KOPT-K1 (cell line): ENCODE measurements around the gene ITGA5.

Experiments used
- H3K27ac ChIP-seq: fragments of 200-600 bp; sonication (generic); 2 replicates; pipeline ENCODE4 v1.5.1; 2016; ENCODE audit warnings: antibody characterized with exemption, mild to moderate bottlenecking, low read depth, low read length; ENCODE audit not compliant: poor library complexity, severe bottlenecking
- H3K36me3 ChIP-seq: fragments of 200-600 bp; sonication (generic); 2 replicates; pipeline ENCODE4 v1.5.1; 2017; ENCODE audit warnings: antibody characterized with exemption, mild to moderate bottlenecking, low read length, moderate library complexity; ENCODE audit not compliant: insufficient read depth
- H3K9me3 ChIP-seq: fragments of 200-600 bp; sonication (generic); 2 replicates; pipeline ENCODE4 v1.5.1; 2017; ENCODE audit warnings: antibody characterized with exemption, low read length, mild to moderate bottlenecking; ENCODE audit not compliant: insufficient read depth, poor library complexity, severe bottlenecking

The ITGA5 gene

DNA sequence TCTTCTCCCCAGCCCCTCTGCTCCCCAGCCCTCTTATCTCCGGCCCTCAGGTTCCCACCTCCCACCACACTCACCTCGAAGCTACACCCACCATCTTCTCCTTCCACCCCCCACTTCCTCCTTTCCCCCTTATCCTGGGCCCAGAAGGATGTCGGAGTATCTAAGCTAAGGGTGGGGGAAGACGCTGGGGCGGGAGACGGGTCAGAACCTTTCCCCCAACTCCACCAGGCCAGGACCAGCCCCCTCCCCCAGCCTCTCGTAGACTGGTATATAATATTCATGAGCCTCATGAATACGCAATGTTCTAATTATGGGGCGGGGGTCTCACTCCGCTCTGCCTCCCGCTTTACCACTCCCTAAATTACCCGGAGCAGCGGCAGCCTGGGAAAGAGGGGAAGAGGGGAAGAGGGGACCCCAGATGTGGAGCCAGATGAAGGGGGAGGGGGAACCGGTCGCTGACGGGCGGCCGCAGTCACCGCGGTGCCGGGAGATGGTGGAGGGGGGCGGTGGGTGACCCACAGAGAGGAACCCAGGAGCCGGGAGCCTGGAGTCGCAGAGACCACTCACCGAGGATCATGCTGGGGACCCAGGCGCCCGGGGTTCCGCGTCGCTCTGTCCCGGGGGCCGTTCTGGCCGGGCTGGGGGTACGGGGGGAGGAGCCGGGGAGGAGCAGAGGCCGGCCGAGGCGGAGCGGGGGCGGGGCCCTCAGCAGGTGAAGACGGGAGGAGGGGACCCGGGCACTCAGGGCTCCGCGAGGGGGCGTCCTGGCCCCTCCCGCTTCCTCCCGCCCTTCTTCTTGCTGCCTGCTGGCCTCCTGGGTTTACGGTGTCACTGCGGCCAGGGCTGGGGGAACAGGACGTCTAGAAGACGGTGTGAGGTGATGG, 28.2 kb downstream of the ITGA5 start:
- H3K36me3 ChIP-seq: peaks cover 21% of the 10 kb centered on the region
- H3K9me3 ChIP-seq: no peaks in the 10 kb centered on the region
- no peak overlapping the region for H3K27ac ChIP-seq

DNA sequence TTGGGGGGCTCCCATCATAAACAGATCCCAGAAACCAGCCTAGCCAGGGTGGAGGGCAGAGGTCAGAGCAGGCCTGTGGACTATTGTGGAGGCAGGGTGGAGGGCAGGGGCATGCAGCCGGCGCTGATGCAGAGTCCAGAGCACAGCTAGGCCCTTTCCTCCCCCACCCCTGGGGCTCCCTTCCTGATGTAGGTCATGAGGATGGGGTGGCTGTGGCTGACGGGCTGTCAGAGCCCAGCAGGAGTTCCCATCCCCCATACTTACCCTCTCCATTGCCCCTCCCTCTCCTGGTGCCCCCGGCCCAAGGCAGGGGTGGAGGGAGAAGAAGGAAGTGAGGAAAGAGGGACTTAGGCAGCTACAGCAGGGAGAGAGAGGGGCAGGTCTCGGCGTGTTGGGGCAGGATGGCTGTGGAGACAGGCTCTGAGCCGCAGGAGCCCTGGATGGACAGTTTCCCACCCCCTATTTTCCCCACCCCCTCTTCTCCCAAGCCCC, 28.8 kb downstream of the ITGA5 start:
- Histone ChIP-seq H3K36me3 (peaks cover 14% of the 10 kb centered on the region), H3K27ac (no peak overlapping the region), H3K9me3 (no peaks in the 10 kb centered on the region)

DNA sequence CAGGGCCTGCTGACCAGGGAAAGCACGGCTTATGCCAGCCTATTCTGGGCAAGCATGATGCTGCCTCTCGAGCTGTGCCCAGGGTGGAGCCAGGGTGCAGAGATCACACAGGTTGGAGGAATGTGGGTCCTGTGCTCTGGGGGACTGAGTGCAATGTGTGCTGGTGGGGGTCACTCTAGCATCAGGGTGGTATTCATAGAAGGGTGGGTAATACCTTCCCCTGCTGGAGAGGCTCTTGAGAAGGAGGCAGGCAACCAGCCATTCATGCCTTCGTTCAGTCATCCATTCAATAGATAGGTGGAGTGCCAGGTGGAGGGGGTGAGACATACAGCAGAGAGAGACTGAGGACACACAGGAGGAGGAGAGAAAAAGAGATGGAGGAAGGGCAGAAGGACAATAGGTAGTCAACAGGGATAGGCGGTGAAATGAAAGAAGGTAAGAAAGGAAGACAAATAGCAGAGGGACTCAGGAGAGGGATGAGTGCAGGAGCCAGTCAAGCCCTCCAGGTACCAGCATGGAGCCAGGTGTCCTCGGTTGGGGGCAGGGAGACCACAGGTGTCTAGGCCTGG, 29.4 kb downstream of the ITGA5 start:
- Histone ChIP-seq H3K36me3 (peaks cover 9% of the 10 kb centered on the region), H3K9me3 (no peaks in the 10 kb centered on the region), H3K27ac (no peak overlapping the region)

DNA sequence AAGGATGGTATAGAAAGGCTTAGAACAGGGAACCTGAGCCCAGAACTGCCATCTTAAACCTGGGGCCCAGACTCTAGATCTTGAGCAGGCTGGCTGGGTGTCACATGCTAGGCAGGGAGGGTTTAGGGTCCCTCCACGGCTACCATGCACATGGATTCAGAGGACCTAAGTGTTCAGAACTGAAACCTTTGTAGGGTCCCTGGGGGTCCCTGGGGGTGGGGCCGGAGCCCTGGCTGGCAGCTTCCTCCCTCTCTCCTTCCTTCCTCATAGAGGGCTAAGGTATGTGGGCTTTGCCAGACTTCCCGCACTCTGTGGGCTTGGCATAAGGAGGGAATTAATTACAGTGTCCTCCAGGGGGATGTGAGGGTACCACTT, 29.9 kb downstream of the ITGA5 start:
- Histone ChIP-seq H3K9me3 (no peaks in the 10 kb centered on the region), H3K36me3 (peaks cover 3% of the 10 kb centered on the region; the same call in 1 of the 2 replicates), H3K27ac (no peak overlapping the region)

DNA sequence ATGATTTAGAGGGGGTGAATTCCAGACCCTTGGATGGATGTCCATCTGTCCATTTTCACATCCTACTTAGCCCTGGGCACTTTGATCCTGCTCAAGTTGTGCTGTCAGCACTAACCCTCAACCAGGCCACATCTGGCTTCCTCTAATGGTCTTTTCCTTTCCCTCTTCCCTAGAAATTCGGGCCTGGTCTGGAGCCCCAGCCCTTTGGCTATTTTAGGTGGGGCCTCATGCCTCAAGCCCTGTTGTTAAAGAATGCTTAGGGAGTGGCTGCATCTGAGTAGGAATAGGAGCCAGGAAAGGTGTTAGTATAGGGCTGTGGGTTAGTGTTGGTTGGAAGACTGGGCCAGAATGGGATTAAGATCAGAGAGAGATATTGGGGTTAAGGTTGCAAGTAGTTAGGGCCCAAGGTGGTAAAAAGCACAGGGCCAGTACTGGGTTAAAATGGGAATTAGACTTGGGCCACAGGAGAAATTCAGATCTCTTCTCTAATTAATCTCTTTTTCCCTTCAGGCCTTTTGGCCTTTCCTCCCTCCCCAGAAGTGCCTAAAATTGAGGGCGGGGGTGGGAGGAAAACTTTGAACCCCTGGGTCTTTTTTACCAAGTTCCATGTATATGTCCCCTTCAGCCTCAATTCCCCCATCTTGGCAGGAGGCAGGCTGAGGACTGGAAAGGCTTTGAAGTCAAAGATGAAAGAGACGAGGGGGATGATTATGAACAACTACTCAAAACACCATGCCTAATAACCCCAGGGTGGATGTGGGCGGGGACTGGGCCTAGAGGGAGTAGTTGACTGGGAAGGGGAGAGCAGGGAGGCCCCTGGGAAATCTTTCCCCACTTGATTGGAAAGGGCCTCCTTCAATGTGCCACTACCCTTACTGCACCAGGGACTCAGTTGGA, 30.6 kb downstream of the ITGA5 start:
- Histone ChIP-seq H3K9me3 (no peaks in the 10 kb centered on the region), H3K36me3 (no peaks in the 10 kb centered on the region), H3K27ac (no peak overlapping the region)

DNA sequence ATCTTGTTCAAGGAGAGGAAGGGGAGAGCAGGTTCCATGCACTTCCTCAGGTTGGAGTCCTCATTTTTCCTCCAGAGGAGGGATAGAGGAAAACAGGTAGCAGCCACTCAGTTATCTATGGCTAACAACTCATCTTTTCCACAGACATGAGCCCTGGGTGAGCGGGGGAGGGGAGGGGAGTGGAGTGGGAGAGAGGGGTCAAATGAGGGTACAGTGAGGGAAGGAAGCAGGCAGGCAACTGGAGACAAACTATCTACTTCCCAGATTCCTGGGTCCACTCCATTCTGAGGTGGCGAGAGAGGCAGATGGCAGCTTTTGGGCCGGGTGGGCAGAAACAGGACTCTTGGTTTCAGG, 32.0 kb downstream of the ITGA5 start:
- Histone ChIP-seq H3K27ac (no peak overlapping the region), H3K36me3 (no peaks in the 10 kb centered on the region)

DNA sequence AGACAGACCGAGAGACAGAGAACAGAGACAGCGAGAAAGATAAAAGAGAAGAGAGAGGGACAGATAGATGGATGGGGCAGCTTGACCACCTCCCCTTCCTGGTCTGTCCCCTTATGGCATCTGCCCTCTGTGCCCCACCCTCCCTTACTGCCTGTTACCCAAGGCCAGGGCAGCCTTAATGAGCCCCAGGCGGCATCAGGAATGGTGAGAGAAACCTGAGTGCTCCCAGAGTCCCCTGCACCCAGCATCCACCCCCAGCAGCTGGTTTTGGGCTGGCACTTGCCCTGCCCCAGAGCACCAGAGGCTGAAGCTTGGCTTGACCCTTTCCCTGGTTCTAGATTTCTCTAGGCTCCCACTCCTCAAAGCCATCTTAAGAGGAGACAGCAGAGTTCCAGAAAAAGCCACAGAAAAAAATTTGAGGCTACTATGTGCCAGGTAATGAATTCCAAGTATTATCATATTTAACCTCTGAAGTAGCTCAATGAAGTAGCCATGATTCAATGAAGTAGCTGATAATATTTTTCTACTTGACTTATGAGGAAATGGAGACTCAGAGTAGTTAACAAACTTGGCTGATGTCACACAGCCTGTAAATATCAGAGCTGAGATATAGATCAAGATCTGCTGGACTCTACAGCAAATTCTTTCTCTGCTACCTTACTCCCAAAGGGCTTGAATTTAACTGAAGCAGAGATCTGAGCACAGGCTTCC, 32.5 kb downstream of the ITGA5 start:
- Histone ChIP-seq H3K9me3 (no peaks in the 10 kb centered on the region), H3K27ac (no peak overlapping the region), H3K36me3 (no peaks in the 10 kb centered on the region)

More for the DNA sequence above, 32.0 kb downstream of the ITGA5 start:
- no peaks in the 10 kb centered on the region for H3K9me3 ChIP-seq

DNA sequence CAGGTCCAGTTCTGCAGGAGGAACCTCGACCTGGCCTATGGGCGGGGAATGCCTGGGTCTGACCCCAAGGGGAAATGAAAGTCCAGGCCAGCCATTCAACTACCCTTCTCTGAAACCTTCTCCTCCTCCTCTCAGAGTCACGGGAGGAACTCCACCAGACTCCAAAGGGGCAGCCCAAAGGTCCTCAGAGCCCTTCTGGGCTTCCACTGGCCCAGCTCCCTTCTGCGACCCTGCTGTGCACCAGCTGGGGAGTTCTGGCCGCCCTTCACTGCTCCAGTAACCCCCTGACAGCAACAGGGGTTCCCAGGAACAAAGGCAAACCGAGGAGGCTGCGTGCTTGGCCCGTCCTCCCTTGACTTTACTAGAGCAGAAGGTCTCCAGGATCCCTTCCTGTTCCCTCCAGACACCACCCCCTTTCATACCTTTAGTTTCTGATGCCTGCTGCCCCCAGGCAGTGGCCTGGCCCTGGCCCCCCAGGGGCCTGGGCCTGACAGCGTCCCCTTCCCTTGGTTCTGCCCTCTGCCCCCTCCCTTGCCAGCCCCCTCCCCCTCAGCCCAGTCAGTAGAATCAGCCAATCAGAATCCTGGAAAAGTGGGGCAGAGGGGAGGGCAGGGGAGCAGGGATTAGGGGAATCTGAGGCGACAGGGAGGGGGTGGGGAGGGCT, 33.7 kb downstream of the ITGA5 start:
- H3K27ac ChIP-seq: no peak overlapping the region
- H3K9me3 ChIP-seq: no peaks in the 10 kb centered on the region
- H3K36me3 ChIP-seq: no peaks in the 10 kb centered on the region

DNA sequence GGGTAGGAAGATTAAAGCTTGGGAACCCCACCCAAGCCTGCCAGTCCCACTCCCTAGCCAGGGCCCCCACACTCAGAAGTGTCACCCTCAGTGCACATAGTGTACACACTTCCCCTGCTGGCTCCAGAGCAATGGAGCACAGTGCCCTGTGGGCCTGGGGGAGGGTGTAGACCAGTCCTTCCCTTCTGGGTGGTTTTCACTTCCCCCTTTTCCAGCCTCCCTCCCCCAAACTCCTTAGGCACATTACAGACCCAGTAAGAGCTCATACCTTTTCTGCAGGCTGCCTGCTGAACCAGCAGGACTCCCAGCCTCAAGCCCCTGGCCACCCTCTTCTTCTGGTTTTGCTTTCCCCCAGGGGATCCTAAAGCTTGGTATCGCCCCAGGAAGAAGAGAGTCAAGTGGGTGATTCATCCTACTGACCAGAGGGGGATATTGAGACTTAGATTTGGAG, 34.5 kb downstream of the ITGA5 start, which contains the start of gene ZNF385A:
Gene ZNF385A, minus strand, starts transcription at position 143 of the 451 bp plus-strand sequence. CDS start 219 bp downstream, outside the sequence.
- Histone ChIP-seq H3K27ac (no peak within 1 kb of the TSS), H3K9me3 (no peaks in the 10 kb centered on the region), H3K36me3 (no peaks in the 10 kb centered on the region)

DNA sequence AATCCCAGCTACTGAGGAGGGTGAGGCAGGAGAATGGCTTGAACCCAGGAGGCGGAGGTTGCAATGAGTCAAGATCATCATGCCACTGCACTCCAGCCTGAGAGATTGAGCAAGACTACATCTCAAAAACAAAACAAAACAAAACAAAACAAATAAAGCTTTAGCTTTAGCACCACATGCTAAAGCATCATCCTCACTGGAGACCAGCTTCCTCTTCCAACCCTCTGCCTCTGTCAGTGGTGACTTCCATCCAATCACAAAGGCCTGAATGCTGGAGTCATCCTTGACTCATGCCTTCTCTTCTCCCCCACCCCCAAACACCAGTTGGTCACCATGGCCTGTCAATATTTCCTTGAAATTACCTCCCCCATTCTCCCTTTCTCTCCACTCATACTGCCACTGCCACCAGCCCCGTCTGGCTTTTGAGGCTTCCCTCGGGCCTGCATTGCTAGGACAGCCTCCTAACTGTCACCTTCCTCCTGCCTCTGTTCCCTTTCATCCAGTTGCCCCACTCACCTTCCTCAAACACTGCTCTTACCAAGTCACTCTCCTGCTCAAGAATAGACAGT, 35.9 kb downstream of the ITGA5 start:
- Histone ChIP-seq H3K9me3 (no peaks in the 10 kb centered on the region), H3K36me3 (no peaks in the 10 kb centered on the region), H3K27ac (no peak overlapping the region)

DNA sequence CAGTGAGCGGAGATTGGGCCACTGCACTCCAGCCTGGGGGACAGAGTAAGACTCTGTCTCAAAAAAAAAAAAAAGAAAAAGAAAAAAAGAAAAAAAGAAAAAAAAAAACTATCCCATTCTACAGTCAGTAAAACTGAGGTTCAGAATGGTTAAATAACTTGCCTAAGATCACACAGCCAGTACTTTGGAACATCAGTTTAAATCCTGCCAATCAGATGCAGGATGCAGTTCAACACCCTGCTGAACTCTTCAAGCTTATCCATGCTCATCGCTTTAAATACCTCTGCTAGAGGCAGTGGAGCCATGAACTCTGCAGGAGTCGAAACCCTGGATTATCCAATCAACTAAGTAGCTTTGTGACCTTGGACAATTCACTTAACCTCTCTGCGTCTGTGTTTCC, 37.9 kb downstream of the ITGA5 start:
- no peaks in the 10 kb centered on the region for H3K36me3 ChIP-seq
- H3K27ac ChIP-seq: no peak overlapping the region
- no peaks in the 10 kb centered on the region for H3K9me3 ChIP-seq

DNA sequence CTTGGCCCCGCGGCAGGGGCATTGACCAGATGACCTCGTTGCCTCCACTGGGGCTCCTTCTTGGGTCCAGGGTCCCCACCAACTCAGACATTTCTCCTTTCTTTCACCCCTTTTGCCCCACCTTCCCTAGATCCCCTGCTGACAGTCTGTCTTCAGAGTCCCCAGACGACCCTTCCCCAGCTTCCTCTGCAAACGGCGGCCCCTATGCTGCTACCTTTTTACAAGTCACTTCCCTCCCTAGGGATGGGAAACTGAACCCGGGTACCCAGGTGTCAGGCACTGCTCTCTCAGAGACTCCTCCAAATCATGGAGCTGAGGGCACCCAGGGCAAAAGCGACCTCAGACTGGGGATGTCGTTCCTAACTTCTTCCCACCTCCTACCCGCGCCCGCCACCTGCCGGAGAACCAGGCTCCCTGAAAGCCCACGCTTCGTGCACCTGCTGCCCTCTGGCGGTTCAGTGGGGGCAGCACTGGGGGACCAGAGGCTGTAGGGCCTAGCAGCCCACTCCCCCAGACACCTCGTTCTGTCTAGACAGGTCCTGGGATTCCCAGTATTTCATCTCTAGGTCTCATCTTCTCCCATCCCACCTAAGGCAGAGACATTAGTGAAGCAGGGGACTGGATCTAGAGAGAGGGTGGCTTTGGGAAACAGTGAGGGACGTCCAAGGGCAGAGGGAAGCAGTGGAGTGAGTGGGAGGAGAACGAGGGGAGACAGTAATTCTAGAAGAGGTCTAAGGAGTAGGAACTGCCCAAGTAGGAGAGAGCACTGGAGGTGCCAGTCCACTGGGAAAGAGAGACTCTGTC, 39.5 kb downstream of the ITGA5 start:
- Histone ChIP-seq H3K27ac (no peak overlapping the region), H3K9me3 (no peaks in the 10 kb centered on the region), H3K36me3 (no peaks in the 10 kb centered on the region)

DNA sequence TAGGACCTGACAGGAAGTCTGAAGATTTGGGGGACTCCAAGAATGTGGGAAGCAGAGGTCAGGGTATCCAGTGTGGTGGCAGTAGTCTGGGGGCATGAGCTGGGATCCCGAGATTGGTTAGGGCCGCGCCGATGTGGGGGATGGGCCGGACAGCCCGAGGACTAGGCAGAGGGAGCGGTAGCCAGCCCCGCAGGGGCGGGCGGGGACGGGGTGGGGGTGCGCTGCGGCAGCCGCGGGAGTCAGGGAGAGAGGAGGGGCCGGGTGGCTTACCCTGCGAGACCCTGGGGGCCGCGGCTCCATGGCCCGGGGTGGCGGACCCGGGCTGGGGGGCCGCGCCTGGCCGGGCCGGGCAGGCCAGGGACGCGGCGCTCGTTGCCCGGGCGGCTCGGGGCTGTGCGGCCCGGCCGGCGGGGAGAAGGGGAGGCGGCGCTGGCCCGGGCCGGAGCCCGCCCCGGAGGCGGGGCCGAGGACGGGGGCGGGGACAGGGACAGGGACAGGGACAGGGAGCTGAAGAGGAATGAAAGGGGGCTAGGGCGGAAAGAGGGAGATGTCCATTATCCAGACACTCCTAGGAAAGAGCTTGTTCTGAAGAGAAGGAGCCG, 40.2 kb downstream of the ITGA5 start:
- Histone ChIP-seq H3K36me3 (no peaks in the 10 kb centered on the region), H3K9me3 (no peaks in the 10 kb centered on the region), H3K27ac (no peak overlapping the region)
